BLaER1 treated with 17β-estradiol and CSF1 and Interleukin-3, amounts not matched to agents 10 nM and 100 nM (cell line): Measurements from ENCODE around the gene FARSB.
A peak's percentile ranks its signal among the peaks of the same experiment; 100 is the strongest.

Source experiments
- H3K27ac ChIP-seq, 11 experiments: shearing (Covaris generic); formaldehyde crosslinking; 2 replicates each; pipeline ENCODE4 v1.8.1; 2022
- H3K27me3 ChIP-seq, 11 experiments: shearing (Covaris generic); formaldehyde crosslinking; 2 replicates each; pipeline ENCODE4 v1.8.1; 2022
- H3K36me3 ChIP-seq, 11 experiments: shearing (Covaris generic); formaldehyde crosslinking; 2 replicates each; pipeline ENCODE4 v1.8.1; 2022
- H3K4me1 ChIP-seq, 10 experiments: shearing (Covaris generic); formaldehyde crosslinking; 2 replicates each; pipeline ENCODE4 v1.8.1; 2022
- H3K4me2 ChIP-seq, 11 experiments: shearing (Covaris generic); formaldehyde crosslinking; 2 replicates each; pipeline ENCODE4 v1.8.1; 2022
- H3K4me3 ChIP-seq, 10 experiments: shearing (Covaris generic); formaldehyde crosslinking; 2 replicates each; pipeline ENCODE4 v1.8.1; 2022
- H3K9ac ChIP-seq, 11 experiments: shearing (Covaris generic); formaldehyde crosslinking; 2 replicates each; pipeline ENCODE4 v1.8.1; 2022
- H3K9me3 ChIP-seq, 11 experiments: shearing (Covaris generic); formaldehyde crosslinking; replicated peaks in 1 of 11; 2 replicates each; pipeline ENCODE4 v1.8.1; 2022
- H4K20me1 ChIP-seq, 11 experiments: shearing (Covaris generic); formaldehyde crosslinking; 2 replicates each; pipeline ENCODE4 v1.8.1; 2022
- Cebpa-rat ChIP-seq, 11 experiments: shearing (Covaris generic); IDR thresholded peaks; 2 replicates each; pipeline ENCODE4 v1.8.1; 2022

Gene FARSB

GRCh38 chr2:222689322-222689721 lies 33.4 kb upstream of the FARSB start:
- Histone ChIP-seq H3K9me3 (no peaks in the 10 kb centered on the region), H4K20me1 (no peaks in the 10 kb centered on the region), H3K36me3 (no peaks in the 10 kb centered on the region), H3K9ac (no peak overlapping the region), H3K4me3 (no peak overlapping the region), H3K4me1 (peaks cover 0 to 23% (median 7%) of the 10 kb centered on the region in 10 experiments; a peak in 11 of 20 replicates), H3K27ac (peak overlapping the region in 4 of 11 experiments; percentile 8 to 38 (median 19); a peak in 4 of 22 replicates), H3K4me2 (peak overlapping the region in 6 of 11 experiments; percentile 4 to 73 (median 28); a peak in 6 of 22 replicates), H3K27me3 (no peaks in the 10 kb centered on the region)
- TF ChIP-seq Cebpa-rat (IDR thresholded peaks at IDR 0.05), result no peak

- no peak overlapping the region for H3K4me3 ChIP-seq
- no peaks in the 10 kb centered on the region for H3K27me3 ChIP-seq
- peak overlapping the region in 4 of 11 experiments; percentile 8 to 38 (median 19); a peak in 5 of 22 replicates for H3K27ac ChIP-seq
- no peaks in the 10 kb centered on the region for H3K36me3 ChIP-seq
- no peaks in the 10 kb centered on the region for H4K20me1 ChIP-seq
- H3K4me2 ChIP-seq, result peak overlapping the region in 5 of 11 experiments; percentile 4 to 73 (median 34); a peak in 7 of 22 replicates
- TF ChIP-seq Cebpa-rat (IDR thresholded peaks at IDR 0.05), result no peak
- H3K9ac ChIP-seq, result no peak overlapping the region
- H3K4me1 ChIP-seq, result peaks cover 0 to 23% (median 7%) of the 10 kb centered on the region in 10 experiments; a peak in 11 of 20 replicates
- H3K9me3 ChIP-seq, result no peaks in the 10 kb centered on the region
Measured at GRCh38 chr2:222688917-222689316, 33.0 kb upstream of the FARSB start.

GRCh38 chr2:222686086-222686750 lies 30.3 kb upstream of the FARSB start:
- Histone ChIP-seq H3K4me3 (no peak overlapping the region), H3K9ac (no peak overlapping the region), H4K20me1 (no peaks in the 10 kb centered on the region), H3K36me3 (no peaks in the 10 kb centered on the region), H3K27ac (no peak overlapping the region), H3K4me1 (peaks cover 0 to 23% (median 7%) of the 10 kb centered on the region in 10 experiments; a peak in 11 of 20 replicates), H3K27me3 (no peaks in the 10 kb centered on the region), H3K9me3 (no peaks in the 10 kb centered on the region), H3K4me2 (no peak overlapping the region)
- no peak for TF ChIP-seq Cebpa-rat (IDR thresholded peaks at IDR 0.05)

- Histone ChIP-seq H3K9me3 (no peaks in the 10 kb centered on the region), H3K27ac (no peak overlapping the region), H3K9ac (no peak overlapping the region), H4K20me1 (no peaks in the 10 kb centered on the region), H3K36me3 (no peaks in the 10 kb centered on the region), H3K4me1 (peaks cover 0 to 7% (median 0%) of the 10 kb centered on the region in 10 experiments; a peak in 5 of 20 replicates), H3K27me3 (no peaks in the 10 kb centered on the region), H3K4me2 (no peak overlapping the region), H3K4me3 (no peak overlapping the region)
- TF ChIP-seq Cebpa-rat (IDR thresholded peaks at IDR 0.05), result no peak
Measured at GRCh38 chr2:222683805-222684204, 27.9 kb upstream of the FARSB start.

- Histone ChIP-seq H3K4me1 (peaks cover 0 to 14% (median 0%) of the 10 kb centered on the region in 10 experiments; a peak in 3 of 20 replicates), H3K9me3 (no peaks in the 10 kb centered on the region), H3K4me3 (no peak overlapping the region), H3K36me3 (no peaks in the 10 kb centered on the region), H3K9ac (no peak overlapping the region), H3K4me2 (peak overlapping the region in 3 of 11 experiments; percentile 7 to 27 (median 13); a peak in 5 of 22 replicates), H4K20me1 (no peaks in the 10 kb centered on the region), H3K27me3 (no peaks in the 10 kb centered on the region), H3K27ac (peak overlapping the region in 2 of 11 experiments; percentile 44 to 60; a peak in 3 of 22 replicates)
- no peak for TF ChIP-seq Cebpa-rat (IDR thresholded peaks at IDR 0.05)
Measured at GRCh38 chr2:222677981-222678380, 22.1 kb upstream of the FARSB start.

- no peaks in the 10 kb centered on the region for H4K20me1 ChIP-seq
- H3K27me3 ChIP-seq, result no peaks in the 10 kb centered on the region
- peaks cover 7 to 23% (median 12%) of the 10 kb centered on the region in 11 experiments; a peak in 19 of 22 replicates for H3K9me3 ChIP-seq
- TF ChIP-seq Cebpa-rat (IDR thresholded peaks at IDR 0.05), result no peak
- peaks cover 0 to 27% (median 2%) of the 10 kb centered on the region in 10 experiments; a peak in 12 of 20 replicates for H3K4me1 ChIP-seq
- H3K4me3 ChIP-seq, result no peak overlapping the region
- H3K9ac ChIP-seq, result no peak overlapping the region
- no peak overlapping the region for H3K4me2 ChIP-seq
- no peaks in the 10 kb centered on the region for H3K36me3 ChIP-seq
- H3K27ac ChIP-seq, result no peak overlapping the region
Measured at GRCh38 chr2:222673883-222674282, 18.0 kb upstream of the FARSB start.

- no peak for TF ChIP-seq Cebpa-rat (IDR thresholded peaks at IDR 0.05)
- H3K27ac ChIP-seq, result no peak overlapping the region
- no peaks in the 10 kb centered on the region for H4K20me1 ChIP-seq
- H3K36me3 ChIP-seq, result no peaks in the 10 kb centered on the region
- H3K27me3 ChIP-seq, result no peaks in the 10 kb centered on the region
- H3K4me2 ChIP-seq, result no peak overlapping the region
- H3K4me1 ChIP-seq, result peaks cover 0 to 31% (median 9%) of the 10 kb centered on the region in 10 experiments; a peak in 15 of 20 replicates
- H3K4me3 ChIP-seq, result no peak overlapping the region
- no peak overlapping the region for H3K9ac ChIP-seq
- H3K9me3 ChIP-seq, result peaks cover 7 to 23% (median 12%) of the 10 kb centered on the region in 11 experiments; a peak in 19 of 22 replicates
Measured at GRCh38 chr2:222673273-222673672, 17.4 kb upstream of the FARSB start.

GRCh38 chr2:222672068-222672401 lies 16.1 kb upstream of the FARSB start:
- H4K20me1 ChIP-seq, result no peaks in the 10 kb centered on the region
- no peak overlapping the region for H3K4me2 ChIP-seq
- no peaks in the 10 kb centered on the region for H3K36me3 ChIP-seq
- TF ChIP-seq Cebpa-rat (IDR thresholded peaks at IDR 0.05), result no peak
- no peak overlapping the region for H3K4me3 ChIP-seq
- no peak overlapping the region for H3K27ac ChIP-seq
- H3K27me3 ChIP-seq, result no peaks in the 10 kb centered on the region
- peaks cover 7 to 23% (median 12%) of the 10 kb centered on the region in 11 experiments; a peak in 19 of 22 replicates for H3K9me3 ChIP-seq
- peaks cover 0 to 31% (median 17%) of the 10 kb centered on the region in 10 experiments; a peak in 15 of 20 replicates for H3K4me1 ChIP-seq
- no peak overlapping the region for H3K9ac ChIP-seq

- Histone ChIP-seq H3K27me3 (no peaks in the 10 kb centered on the region), H3K9ac (peak within 1 kb of the TSS in 1 of 11 experiments; percentile 15; a peak in 1 of 22 replicates)
- TF ChIP-seq Cebpa-rat (IDR thresholded peaks at IDR 0.05), result no peak
Measured at GRCh38 chr2:222671259-222672067, 15.6 kb upstream of the FARSB start, which contains the start of gene MOGAT1. TSS of gene MOGAT1 (plus strand) at chr2:222671658. CDS start at chr2:222671786, 128 bp downstream.

More at GRCh38 chr2:222671259-222672067, 15.6 kb upstream of the FARSB start, which contains the start of gene MOGAT1:
- no peaks in the 10 kb centered on the region for H3K36me3 ChIP-seq
- H3K27ac ChIP-seq, result peak within 1 kb of the TSS in 2 of 11 experiments; percentile 15 to 84; a peak in 2 of 22 replicates
- peaks cover 7 to 23% (median 12%) of the 10 kb centered on the region in 11 experiments; a peak in 19 of 22 replicates for H3K9me3 ChIP-seq
- H3K4me3 ChIP-seq, result no peak within 1 kb of the TSS
- H4K20me1 ChIP-seq, result no peaks in the 10 kb centered on the region
- H3K4me1 ChIP-seq, result peaks cover 0 to 35% (median 17%) of the 10 kb centered on the region in 10 experiments; a peak in 15 of 20 replicates
- H3K4me2 ChIP-seq, result no peak within 1 kb of the TSS
